HG02588 (cell line): ENCODE measurements around the gene SPATA2L.

Experiments used
- ATAC-seq: cut with Tn5 transposase; IDR thresholded peaks from one replicate; pipeline ENCODE4 v1.9.1; 2021; ENCODE audit warnings: mild to moderate bottlenecking, moderate library complexity; ENCODE audit not compliant: unreplicated experiment

Gene SPATA2L

DNA sequence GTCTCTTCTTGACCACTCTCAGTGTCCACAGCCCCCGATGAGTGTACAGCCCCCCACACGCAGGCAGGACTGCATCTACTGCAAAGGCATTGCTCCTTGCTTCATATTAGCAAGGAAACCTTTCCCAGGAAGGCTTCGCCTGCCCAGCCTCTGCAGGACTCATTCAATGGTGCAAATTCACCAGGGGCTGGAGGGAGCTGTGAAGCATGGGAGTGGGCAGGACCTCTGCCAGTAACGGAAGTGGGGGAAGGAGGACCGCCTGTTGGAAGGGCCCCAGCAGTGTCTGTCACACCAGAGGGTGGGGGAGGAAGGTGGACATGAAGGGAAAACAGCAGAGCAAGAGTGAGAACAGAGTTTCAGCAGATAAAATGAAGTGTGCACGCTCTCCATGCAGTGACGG lies 41.4 kb downstream of the SPATA2L start:
- ATAC-seq, result no peak

DNA sequence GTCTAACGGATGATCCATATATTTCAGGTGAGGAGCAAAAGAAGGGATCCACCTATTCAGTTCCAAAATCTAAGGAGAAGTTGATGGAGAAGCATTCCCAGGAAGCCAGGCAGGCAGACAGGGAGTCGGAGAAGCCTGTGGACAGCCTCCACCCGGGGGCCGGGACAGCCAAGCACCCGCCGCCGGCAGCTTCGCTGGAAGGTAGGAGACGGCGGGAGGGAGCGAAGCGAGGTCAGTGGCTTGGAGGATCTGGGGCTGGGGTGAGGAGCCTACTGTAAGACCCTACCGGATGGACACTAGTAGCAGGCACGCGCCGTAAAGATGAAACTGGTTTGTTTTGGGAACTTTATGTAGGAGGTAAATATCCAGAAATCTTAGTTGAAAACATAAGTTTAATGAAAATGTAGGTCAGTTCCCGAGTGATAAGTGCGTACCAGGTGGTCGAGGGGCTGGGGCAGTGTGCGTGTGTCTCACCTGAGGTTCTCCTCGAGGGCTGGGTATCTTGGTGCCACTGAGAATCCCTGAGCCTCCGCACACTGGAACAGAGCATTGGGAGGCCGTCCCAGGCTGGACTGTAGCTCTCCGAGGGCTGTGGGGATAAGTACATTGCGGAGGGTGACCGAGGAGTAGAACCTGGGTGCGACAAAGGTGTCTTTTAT lies 43.2 kb downstream of the SPATA2L start:
- ATAC-seq, result peak; percentile 10

DNA sequence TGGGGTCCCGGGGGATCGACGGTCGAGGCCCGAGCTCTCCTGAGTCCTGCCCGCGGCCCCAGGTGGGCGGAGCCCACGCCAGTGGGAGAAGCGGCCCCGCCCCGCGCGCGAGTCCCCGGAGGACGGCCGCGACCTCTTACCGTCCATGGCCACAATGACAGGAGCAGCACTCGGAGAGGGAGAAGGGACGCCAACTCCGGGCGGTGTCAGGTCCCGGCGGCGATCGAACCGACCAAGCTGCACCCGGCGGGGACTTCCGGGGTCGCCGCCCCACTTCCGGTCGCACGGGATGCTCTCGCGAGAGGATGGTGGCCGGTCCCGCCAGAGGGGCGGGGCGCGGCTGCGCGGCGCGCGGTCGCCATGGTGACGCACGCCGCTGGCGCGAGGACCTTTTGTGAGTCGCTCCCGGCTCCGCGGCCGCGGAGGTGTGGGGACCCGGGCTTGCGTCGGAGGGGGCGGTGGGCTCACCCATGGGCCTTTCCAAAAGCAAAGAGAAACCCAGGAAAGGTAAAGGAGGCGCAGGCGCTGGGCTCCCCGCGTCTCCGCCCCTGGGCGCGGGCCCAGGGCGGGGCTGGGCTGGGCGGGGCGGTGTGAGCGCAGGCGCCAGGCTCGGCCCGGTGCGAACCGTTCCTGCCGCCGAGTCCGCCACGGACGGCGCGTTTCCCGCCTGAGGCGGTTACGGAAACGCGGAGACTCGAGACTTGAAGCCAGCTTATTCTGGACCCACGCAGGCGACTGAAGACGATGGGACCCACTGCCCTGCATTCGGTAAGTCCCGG lies 43.9 kb downstream of the SPATA2L start, which contains the start of the genes CHMP1A and SPATA33:
TSS of gene CHMP1A (minus strand) at position 267 of the 779 bp plus-strand sequence. CDS start at position 147, 120 bp downstream.
TSS of gene SPATA33 (plus strand) at position 395 of the 779 bp plus-strand sequence. CDS start at position 471, 76 bp downstream.
- ATAC-seq, result peak; percentile 86

DNA sequence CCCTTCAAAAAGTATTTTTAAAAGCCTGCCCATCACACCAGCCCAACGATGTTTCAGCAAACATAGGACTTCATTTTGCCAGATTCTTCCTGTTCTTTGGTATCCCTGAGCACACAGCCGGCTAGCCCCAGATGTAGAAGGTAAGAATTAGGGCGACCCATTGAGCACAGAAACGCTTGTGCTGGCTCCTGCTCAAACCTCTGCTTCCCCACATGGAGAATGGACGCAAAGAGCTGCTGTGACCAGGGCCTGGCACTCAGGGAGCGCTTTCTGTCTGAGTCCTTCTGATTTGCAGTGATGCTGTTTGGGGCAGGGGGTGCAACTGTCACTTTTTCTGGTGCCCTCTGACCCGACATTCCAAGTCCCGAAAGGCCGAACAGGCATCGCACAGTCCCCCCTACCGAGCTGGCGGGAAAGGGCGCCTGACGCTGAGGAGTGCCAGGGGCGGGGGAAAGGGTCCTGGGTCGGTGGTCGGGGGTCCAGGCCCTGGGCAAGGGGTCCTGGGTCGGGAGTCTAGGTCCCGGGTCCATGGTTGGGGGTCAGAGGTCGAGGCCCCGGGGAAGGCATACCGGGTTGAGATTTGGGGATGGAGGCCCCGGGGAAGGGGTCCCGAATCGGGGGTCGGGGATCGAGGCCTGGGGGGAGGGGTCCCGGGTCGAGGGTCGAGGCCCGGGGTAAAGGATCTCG lies 44.9 kb downstream of the SPATA2L start:
- no peak for ATAC-seq

DNA sequence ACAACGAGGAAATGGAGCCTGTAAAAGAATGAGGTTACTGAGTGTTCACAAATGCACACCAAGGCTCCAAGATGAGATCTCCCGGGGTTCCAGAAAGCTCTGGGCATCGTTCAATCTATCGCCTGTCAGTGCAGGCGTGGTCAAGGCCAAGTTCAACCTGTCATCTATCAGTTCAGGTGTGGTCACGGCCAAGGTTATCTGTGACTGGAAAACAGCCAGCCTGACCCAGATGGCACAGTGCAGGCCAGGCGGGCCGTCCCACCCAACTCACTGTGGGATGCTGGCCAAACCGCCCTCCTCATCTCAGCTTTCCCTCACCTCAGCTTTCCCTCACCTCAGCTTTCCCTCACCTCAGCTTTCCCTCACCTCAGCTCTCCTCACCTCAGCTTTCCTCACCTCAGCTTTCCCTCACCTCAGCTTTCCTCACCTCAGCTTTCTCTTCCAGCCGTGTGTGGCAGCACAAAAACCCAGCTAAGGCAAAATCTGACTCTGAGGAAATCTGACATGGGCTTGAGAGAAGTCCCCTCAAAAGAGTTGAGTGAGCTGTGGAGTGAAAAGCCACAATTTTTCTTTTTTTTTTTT lies 46.4 kb downstream of the SPATA2L start:
- no peak for ATAC-seq

DNA sequence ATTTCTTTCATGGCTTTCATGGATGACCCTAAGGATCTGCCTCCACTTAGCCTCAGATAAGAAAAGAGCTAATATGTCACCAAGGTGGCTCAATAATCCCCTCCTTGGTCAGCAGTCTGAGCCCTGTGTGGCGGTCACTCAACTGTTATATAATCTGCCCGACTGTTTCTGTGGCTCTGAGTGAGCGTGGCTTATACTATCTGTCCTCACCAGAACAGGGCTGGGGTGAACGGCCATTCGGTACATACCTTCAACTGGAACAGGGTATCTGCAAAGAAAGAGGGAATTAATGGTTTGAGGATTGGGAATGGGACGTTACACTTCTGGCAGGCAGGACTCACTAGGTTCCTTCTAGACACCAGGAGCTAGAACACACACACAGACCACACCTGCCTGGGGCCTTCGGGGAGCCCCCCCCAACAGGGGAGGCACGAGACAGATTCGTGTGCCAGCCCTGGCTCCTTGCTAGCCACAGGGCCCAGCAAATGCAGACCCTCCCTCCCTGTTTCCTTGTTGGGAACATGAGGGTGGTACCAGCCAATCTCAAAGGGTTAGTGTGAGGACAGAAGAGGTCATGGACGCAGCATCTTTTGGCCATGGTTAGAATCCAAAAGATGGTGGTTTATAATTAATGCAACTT lies 47.7 kb downstream of the SPATA2L start:
- ATAC-seq, result no peak

DNA sequence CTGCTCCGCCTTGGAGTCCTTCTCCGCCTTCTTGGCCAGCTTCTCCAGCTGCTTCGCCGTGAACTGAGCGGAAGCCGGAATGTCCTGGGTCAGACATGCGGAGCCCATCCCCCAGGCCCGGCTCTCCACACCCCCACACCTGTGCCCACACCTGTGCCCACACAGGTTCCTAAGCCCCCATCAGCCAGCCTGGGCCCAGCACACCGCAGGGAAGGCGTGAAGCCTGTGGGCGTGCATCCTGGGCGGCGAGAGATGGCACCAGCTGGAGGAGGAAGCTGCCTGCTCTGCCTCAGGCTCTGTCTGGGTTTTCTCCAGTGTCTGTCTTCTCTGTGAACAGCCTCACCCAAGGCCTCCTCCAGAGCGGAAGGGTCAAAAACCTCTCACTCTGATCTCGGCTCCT lies 49.9 kb downstream of the SPATA2L start:
- no peak for ATAC-seq

DNA sequence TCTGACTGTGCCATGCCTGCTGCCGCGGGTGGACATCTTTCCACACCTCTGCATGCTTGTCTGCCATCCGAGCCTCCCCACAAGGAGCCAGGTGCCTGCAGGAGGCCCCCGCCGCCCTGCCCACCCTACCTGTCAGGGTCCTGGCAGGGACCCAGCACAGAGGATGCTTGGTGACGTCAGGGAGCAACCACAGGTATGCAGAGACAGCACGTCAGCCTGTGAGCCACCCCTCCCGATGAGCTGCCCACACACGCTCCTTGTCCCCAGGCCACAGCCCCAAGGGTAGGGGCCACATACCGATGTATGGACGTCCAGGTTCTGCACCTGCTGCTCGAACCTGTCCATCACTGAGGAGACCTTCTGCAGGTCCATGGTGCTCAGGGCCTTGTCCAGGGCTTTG lies 54.6 kb downstream of the SPATA2L start:
- ATAC-seq, result no peak
